Trophoblast cell (in vitro differentiated cells and primary cell): Measurements from ENCODE around the gene LRRTM4.

Source experiments
- DNase-seq, 2 donors: peaks; one replicate each; pipeline ENCODE4 v3.0.0-alpha.2; 2016
- H2AFZ ChIP-seq: 2 replicates; pipeline ENCODE4 v1.6.1; 2013; ENCODE audit warnings: low read length, moderate library complexity, mild to moderate bottlenecking; ENCODE audit not compliant: insufficient read depth, poor library complexity
- H2AK5ac ChIP-seq: 2 replicates; pipeline ENCODE4 v1.6.1; 2013; ENCODE audit warnings: mild to moderate bottlenecking, low read length
- H2BK120ac ChIP-seq: 2 replicates; pipeline ENCODE4 v1.6.1; 2013; ENCODE audit warnings: low read length, mild to moderate bottlenecking, moderate library complexity; ENCODE audit not compliant: insufficient read depth, poor library complexity
- H2BK12ac ChIP-seq: 2 replicates; pipeline ENCODE4 v1.6.1; 2013; ENCODE audit warnings: mild to moderate bottlenecking, low read length, moderate library complexity
- H2BK5ac ChIP-seq: 2 replicates; pipeline ENCODE4 v1.6.1; 2013; ENCODE audit warnings: low read length, low read depth, moderate library complexity, mild to moderate bottlenecking; ENCODE audit not compliant: poor library complexity
- H3K14ac ChIP-seq: 2 replicates; pipeline ENCODE4 v1.6.1; 2013; ENCODE audit warnings: mild to moderate bottlenecking, low read length
- H3K18ac ChIP-seq: 2 replicates; pipeline ENCODE4 v1.6.1; 2013; ENCODE audit warnings: mild to moderate bottlenecking, low read length
- H3K23ac ChIP-seq: 2 replicates; pipeline ENCODE4 v1.6.1; 2013; ENCODE audit warnings: low read length
- H3K27ac ChIP-seq: 2 replicates; pipeline ENCODE4 v1.5.1; 2013; ENCODE audit warnings: low read depth, mild to moderate bottlenecking, inconsistent platforms, low read length, moderate library complexity
- H3K27me3 ChIP-seq: 2 replicates; pipeline ENCODE4 v1.6.1; 2013; ENCODE audit warnings: inconsistent platforms, mild to moderate bottlenecking, low read length, moderate library complexity; ENCODE audit not compliant: insufficient read depth
- H3K36me3 ChIP-seq, 2 experiments: 1 replicate in 1 of 2; 2 replicates in 1 of 2; pipeline ENCODE4 v1.6.1; 2013; ENCODE audit warnings: low read length in 2 of 2, mild to moderate bottlenecking in 2 of 2, moderate library complexity in 1 of 2; ENCODE audit not compliant: insufficient read depth in 2 of 2, control insufficient read depth in 1 of 2
- H3K4ac ChIP-seq: 2 replicates; pipeline ENCODE4 v1.6.1; 2013; ENCODE audit warnings: low read depth, mild to moderate bottlenecking, low read length, moderate library complexity
- H3K4me1 ChIP-seq, 2 experiments: 1 replicate in 1 of 2; 2 replicates in 1 of 2; pipeline ENCODE4 v1.6.1; 2013; ENCODE audit warnings: low read length in 2 of 2, mild to moderate bottlenecking in 2 of 2, moderate library complexity in 1 of 2; ENCODE audit not compliant: insufficient read depth in 2 of 2, control insufficient read depth in 1 of 2
- H3K4me2 ChIP-seq: 2 replicates; pipeline ENCODE4 v1.6.1; 2013; ENCODE audit warnings: inconsistent platforms, mild to moderate bottlenecking, low read length, moderate library complexity
- H3K4me3 ChIP-seq: 2 replicates; pipeline ENCODE4 v1.5.1; 2013; ENCODE audit warnings: mild to moderate bottlenecking, low read depth, low read length, inconsistent platforms
- H3K79me1 ChIP-seq: one replicate; pipeline ENCODE4 v1.6.1; 2013; ENCODE audit warnings: low read length
- H3K79me2 ChIP-seq: 2 replicates; pipeline ENCODE4 v1.6.1; 2013; ENCODE audit warnings: low read length, mild to moderate bottlenecking; ENCODE audit not compliant: control insufficient read depth, insufficient read depth, poor library complexity
- H3K9ac ChIP-seq: 2 replicates; pipeline ENCODE4 v1.6.1; 2013; ENCODE audit warnings: mild to moderate bottlenecking, low read length
- H3K9me3 ChIP-seq: 2 replicates; pipeline ENCODE4 v1.6.1; 2013; ENCODE audit warnings: low read depth, mild to moderate bottlenecking, control low read depth, inconsistent platforms, low read length; ENCODE audit not compliant: insufficient read depth
- H4K12ac ChIP-seq: 2 replicates; pipeline ENCODE4 v1.6.1; 2013; ENCODE audit warnings: low read depth, mild to moderate bottlenecking, low read length, moderate library complexity
- H4K8ac ChIP-seq: 2 replicates; pipeline ENCODE4 v1.6.1; 2013; ENCODE audit warnings: low read depth, mild to moderate bottlenecking, low read length, moderate library complexity
- H4K91ac ChIP-seq: one replicate; pipeline ENCODE4 v1.6.1; 2013; ENCODE audit warnings: low read depth, mild to moderate bottlenecking, low read length, moderate library complexity
- WGBS: extraction: QIAGEN DNeasy Blood & Tissue Kit; methylation state at CpG from one replicate; pipeline ENCODE4 v1.1.7; 2013; ENCODE audit warnings: missing lambda C conversion rate; ENCODE audit not compliant: insufficient read length, insufficient coverage; ENCODE audit errors: extremely low coverage; 5-methylcytosine and 5-hydroxymethylcytosine counted together

Gene LRRTM4

GRCh38 chr2:77520641-77521547 is 1.3 kb downstream of the LRRTM4 start:
- H4K12ac ChIP-seq: no peak overlapping the region

GRCh38 chr2:77519888-77520506 is 2.2 kb downstream of the LRRTM4 start:
- no peak overlapping the region for H4K91ac ChIP-seq
- H4K12ac ChIP-seq: no peak overlapping the region
- H4K8ac ChIP-seq: no peak overlapping the region
- H3K79me1 ChIP-seq: no peaks in the 10 kb centered on the region
- H3K36me3 ChIP-seq: no peaks in the 10 kb centered on the region
- H3K4me3 ChIP-seq: no peak overlapping the region
- no peak overlapping the region for H2AK5ac ChIP-seq
- H2BK120ac ChIP-seq: no peak overlapping the region
- DNase-seq: no peak
- no peak overlapping the region for H2BK12ac ChIP-seq
- H3K4me2 ChIP-seq: no peak overlapping the region
- H3K4me1 ChIP-seq: no peaks in the 10 kb centered on the region
- H2AFZ ChIP-seq: no peak overlapping the region
- H3K9ac ChIP-seq: no peak overlapping the region
- no peaks in the 10 kb centered on the region for H3K79me2 ChIP-seq
- no peak overlapping the region for H2BK5ac ChIP-seq
- no CpG with 5 or more reads among the region's 7 CpGs for WGBS
- H3K14ac ChIP-seq: no peak overlapping the region
- no peak overlapping the region for H3K18ac ChIP-seq
- H3K27ac ChIP-seq: no peak overlapping the region
- H3K9me3 ChIP-seq: no peaks in the 10 kb centered on the region
- H3K23ac ChIP-seq: no peak overlapping the region
- H3K27me3 ChIP-seq: no peaks in the 10 kb centered on the region
- no peak overlapping the region for H3K4ac ChIP-seq

More at GRCh38 chr2:77520641-77521547, 1.3 kb downstream of the LRRTM4 start:
- DNase-seq: no peak
- Histone ChIP-seq H3K23ac (no peak overlapping the region), H3K18ac (no peak overlapping the region), H4K91ac (no peak overlapping the region), H2AFZ (no peak overlapping the region), H2BK120ac (no peak overlapping the region), H3K4me2 (no peak overlapping the region), H2AK5ac (no peak overlapping the region), H3K36me3 (no peaks in the 10 kb centered on the region), H3K4me3 (no peak overlapping the region), H3K27ac (no peak overlapping the region), H2BK12ac (no peak overlapping the region), H3K9ac (no peak overlapping the region), H3K9me3 (no peaks in the 10 kb centered on the region), H3K14ac (no peak overlapping the region), H3K4me1 (no peaks in the 10 kb centered on the region), H3K79me1 (no peaks in the 10 kb centered on the region), H3K4ac (no peak overlapping the region), H3K27me3 (no peaks in the 10 kb centered on the region), H3K79me2 (no peaks in the 10 kb centered on the region), H2BK5ac (no peak overlapping the region), H4K8ac (no peak overlapping the region)
- WGBS: 100% methylated on average over 1 of the region's 9 CpGs

DNA sequence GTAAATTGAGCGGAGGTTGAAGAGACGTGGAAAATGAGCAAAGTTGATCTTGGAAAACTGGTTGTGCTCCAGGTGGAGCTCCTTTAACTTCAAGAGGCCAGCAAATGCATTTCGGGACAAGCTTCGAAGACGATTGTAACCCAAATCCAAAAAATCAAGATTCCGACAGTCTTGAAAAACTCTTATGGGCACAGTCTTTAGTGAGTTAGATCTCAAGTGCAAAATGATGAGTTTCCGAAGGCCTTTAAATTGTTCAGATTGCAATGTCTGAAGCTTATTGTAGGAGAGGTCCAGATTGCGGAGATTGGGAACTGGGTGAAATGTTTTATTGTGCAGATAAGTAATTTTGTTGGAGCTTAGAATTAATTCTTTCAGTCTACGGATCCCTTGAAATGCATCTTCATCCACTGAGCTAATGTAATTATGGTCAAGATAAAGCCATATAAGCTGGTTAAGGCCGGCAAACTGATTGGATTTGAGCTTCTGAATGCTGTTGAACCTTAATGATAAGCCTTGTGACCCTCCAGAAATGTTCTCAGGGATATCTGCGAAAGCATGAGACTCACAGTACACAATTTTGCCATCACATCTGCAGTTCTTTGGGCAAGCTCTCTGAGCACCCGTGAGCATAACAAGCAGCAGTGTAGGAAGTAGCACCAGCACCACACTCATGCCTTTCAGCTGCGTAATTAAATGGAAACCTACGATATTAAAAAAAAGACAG is 2.9 kb downstream of the LRRTM4 start:
- Histone ChIP-seq H3K9me3 (no peaks in the 10 kb centered on the region), H2AFZ (no peak overlapping the region), H2BK5ac (no peak overlapping the region), H2AK5ac (no peak overlapping the region), H3K27me3 (no peaks in the 10 kb centered on the region), H3K18ac (no peak overlapping the region), H3K23ac (no peak overlapping the region), H3K79me1 (no peaks in the 10 kb centered on the region), H3K27ac (no peak overlapping the region), H4K12ac (no peak overlapping the region), H3K4me2 (no peak overlapping the region), H3K14ac (no peak overlapping the region), H3K4ac (no peak overlapping the region), H4K8ac (no peak overlapping the region), H3K36me3 (no peaks in the 10 kb centered on the region), H4K91ac (no peak overlapping the region), H3K4me1 (no peaks in the 10 kb centered on the region), H2BK120ac (no peak overlapping the region), H3K9ac (no peak overlapping the region), H3K4me3 (no peak overlapping the region), H2BK12ac (no peak overlapping the region), H3K79me2 (no peaks in the 10 kb centered on the region)
- DNase-seq: no peak
- WGBS: no CpG with 5 or more reads among the region's 14 CpGs

GRCh38 chr2:77518311-77518710 is 3.9 kb downstream of the LRRTM4 start:
- no peak overlapping the region for H4K91ac ChIP-seq
- H3K14ac ChIP-seq: no peak overlapping the region
- no peak overlapping the region for H2AFZ ChIP-seq
- H3K4me1 ChIP-seq: no peaks in the 10 kb centered on the region
- H3K18ac ChIP-seq: no peak overlapping the region
- H3K36me3 ChIP-seq: no peaks in the 10 kb centered on the region
- H3K9me3 ChIP-seq: no peaks in the 10 kb centered on the region
- H2BK12ac ChIP-seq: no peak overlapping the region
- no peaks in the 10 kb centered on the region for H3K79me1 ChIP-seq
- no peak overlapping the region for H3K4me2 ChIP-seq
- H3K79me2 ChIP-seq: no peaks in the 10 kb centered on the region
- H2BK5ac ChIP-seq: no peak overlapping the region
- H4K8ac ChIP-seq: no peak overlapping the region
- H2AK5ac ChIP-seq: no peak overlapping the region
- H3K9ac ChIP-seq: no peak overlapping the region
- no CpG with 5 or more reads among the region's 7 CpGs for WGBS
- no peak overlapping the region for H4K12ac ChIP-seq
- H3K27ac ChIP-seq: no peak overlapping the region
- H3K4ac ChIP-seq: no peak overlapping the region
- H2BK120ac ChIP-seq: no peak overlapping the region
- H3K27me3 ChIP-seq: no peaks in the 10 kb centered on the region
- no peak overlapping the region for H3K23ac ChIP-seq
- H3K4me3 ChIP-seq: no peak overlapping the region
- DNase-seq: no peak
